HepG2 (cell line): Measurements from ENCODE around the gene MRPL36. TPM values are rescaled to one million over a fixed set of nuclear protein-coding genes. Genes with fewer than 3 reads are reported as not detected.

Experiments
- ATAC-seq: fragments of 200-7000 bp; cut with Tn5 transposase; 3 replicates; pipeline ENCODE4 v1.9.1; 2020; ENCODE audit warnings: mild to moderate bottlenecking, moderate library complexity
- BruUV-seq: library from RNA; stranded (reverse); fragments of 400-500 nt; replicated peaks from 2 replicates; lab custom pipeline; 2021; lab: Mats Ljungman, UMichigan
- CTCF ChIA-PET: fragments of 300-600 bp; formaldehyde crosslinking; extraction: SDS; loops from one replicate; lab custom pipeline; 2021; ENCODE audit warnings: low total read pairs, inconsistent platforms, low intra/inter-chr PET ratio; lab: Yijun Ruan, JAX
- POLR2A ChIA-PET: fragments of 350-600 bp; sonication (Branson Sonifier 250); formaldehyde crosslinking; loops from one replicate; lab custom pipeline; 2020; ENCODE audit warnings: antibody characterized with exemption, inconsistent platforms; lab: Yijun Ruan, JAX
- DNase-seq: peaks from one replicate; pipeline ENCODE4 v3.0.0-alpha.2; 2015; ENCODE audit warnings: low spot score
- FAIRE-seq: peaks from 3 replicates; lab custom pipeline; 2011; peaks lifted over from hg19 to GRCh38; lab: Jason Lieb, UNC
- H2AFZ ChIP-seq: one replicate; pipeline ENCODE4 v1.6.1; 2011; ENCODE audit warnings: low read length, inconsistent platforms
- H3K27ac ChIP-seq: fragments of 300-600 bp; 3 replicates; pipeline ENCODE4 v1.8.0; 2011; ENCODE audit warnings: mixed run types, mild to moderate bottlenecking, mixed read lengths, low read length, inconsistent platforms; ENCODE audit not compliant: insufficient read depth; ENCODE audit errors: extremely low read length
- H3K27me3 ChIP-seq, 2 experiments: fragments of 200-600 bp in 1 of 2; 2 replicates in 1 of 2; 3 replicates in 1 of 2; pipeline versions ENCODE4 v1.6.0 to v1.8.0; 2011; ENCODE audit warnings: low read length in 2 of 2, mild to moderate bottlenecking in 2 of 2, moderate library complexity in 2 of 2, inconsistent platforms in 1 of 2; ENCODE audit not compliant: insufficient read depth in 2 of 2, control insufficient read depth in 1 of 2
- H3K36me3 ChIP-seq, 2 experiments: fragments of 200-600 bp in 1 of 2; replicated peaks in 1 of 2; 2 replicates in 1 of 2; 3 replicates in 1 of 2; pipeline versions ENCODE4 v1.5.1 to v1.8.0; 2011; ENCODE audit warnings: low read length in 2 of 2, inconsistent platforms in 1 of 2; ENCODE audit not compliant: insufficient read depth in 2 of 2, control insufficient read depth in 1 of 2
- H3K4me1 ChIP-seq: 2 replicates; pipeline ENCODE4 v1.5.1; 2012; ENCODE audit warnings: low read length, inconsistent platforms; ENCODE audit not compliant: insufficient read depth
- H3K4me2 ChIP-seq: 2 replicates; pipeline ENCODE4 v1.6.0; 2011; ENCODE audit warnings: low read depth, low read length, inconsistent platforms
- H3K4me3 ChIP-seq, 3 experiments: fragments of 200-600 bp in 1 of 3; sonication (generic), shearing (Covaris generic) in 1 of 3; replicated peaks in 1 of 3; 2 replicates each; pipeline ENCODE4 v1.5.1; 2011 to 2016; ENCODE audit warnings: low read length in 3 of 3, inconsistent platforms in 2 of 3, low read depth in 2 of 3, mild to moderate bottlenecking in 2 of 3, control low read depth in 1 of 3, mixed read lengths in 1 of 3; ENCODE audit not compliant: insufficient read depth in 1 of 3
- H3K79me2 ChIP-seq: one replicate; pipeline ENCODE4 v1.6.1; 2011; ENCODE audit warnings: low read length, inconsistent platforms; ENCODE audit not compliant: insufficient read depth
- H3K9ac ChIP-seq: 2 replicates; pipeline ENCODE4 v1.6.0; 2011; ENCODE audit warnings: mild to moderate bottlenecking, low read depth, low read length, inconsistent platforms; ENCODE audit not compliant: insufficient read depth
- H3K9me3 ChIP-seq: 2 replicates; pipeline ENCODE4 v1.5.1; 2012; ENCODE audit warnings: mild to moderate bottlenecking, low read length
- H4K20me1 ChIP-seq: 2 replicates; pipeline ENCODE4 v1.6.0; 2011; ENCODE audit warnings: inconsistent platforms, mild to moderate bottlenecking, low read length, moderate library complexity; ENCODE audit not compliant: insufficient read depth
- ERF ChIP-seq: IDR thresholded peaks from 2 replicates; pipeline ENCODE4 v1.6.1; 2018; ENCODE audit warnings: missing biosample characterization, missing genetic modification reagents
- GATAD2A ChIP-seq: IDR thresholded peaks from 2 replicates; pipeline ENCODE4 v1.6.1; 2016
- HMGA1 ChIP-seq: sonication (generic); formaldehyde crosslinking; conservative IDR thresholded peaks from 2 replicates; pipeline ENCODE4 v1.4.0; 2020; ENCODE audit warnings: missing genetic modification reagents
- LCORL ChIP-seq, 2 experiments: fragments of 450-650 bp in 1 of 2; sonication (generic) in 1 of 2; formaldehyde crosslinking in 1 of 2; IDR thresholded peaks; 2 replicates each; pipeline versions ENCODE4 v1.5.0 to v1.6.1; 2017 to 2020; ENCODE audit warnings: antibody characterized with exemption in 1 of 2, missing genetic modification reagents in 1 of 2
- MAZ ChIP-seq, 2 experiments: sonication (generic) in 1 of 2; formaldehyde crosslinking in 1 of 2; IDR thresholded peaks; 2 replicates each; pipeline versions ENCODE4 v1.5.0 to v1.6.1; 2012 to 2020; ENCODE audit warnings: low read depth in 2 of 2, mild to moderate bottlenecking in 2 of 2, borderline replicate concordance in 1 of 2, improper control_type of control experiment in 1 of 2, low read length in 1 of 2, missing genetic modification reagents in 1 of 2, moderate library complexity in 1 of 2
- MIXL1 ChIP-seq: IDR thresholded peaks from 2 replicates; pipeline ENCODE4 v1.6.1; 2016
- MLLT10 ChIP-seq: sonication (generic); formaldehyde crosslinking; IDR thresholded peaks from 2 replicates; pipeline ENCODE4 v1.4.0; 2020; ENCODE audit warnings: missing genetic modification reagents
- SNAPC5 ChIP-seq: sonication (generic); formaldehyde crosslinking; IDR thresholded peaks from 2 replicates; pipeline ENCODE4 v1.8.1; 2023; ENCODE audit warnings: mild to moderate bottlenecking, missing genetic modification reagents, borderline replicate concordance
- YEATS4 ChIP-seq: sonication (generic); formaldehyde crosslinking; IDR thresholded peaks from 2 replicates; pipeline ENCODE4 v1.4.0; 2020; ENCODE audit warnings: missing genetic modification reagents, borderline replicate concordance
- ZBTB10 ChIP-seq: sonication (generic); formaldehyde crosslinking; IDR thresholded peaks from 2 replicates; pipeline ENCODE4 v1.4.0; 2020; ENCODE audit warnings: missing genetic modification reagents, borderline replicate concordance
- ZNF160 ChIP-seq: sonication (generic); formaldehyde crosslinking; IDR thresholded peaks from 2 replicates; pipeline ENCODE4 v1.8.0; 2022; ENCODE audit warnings: mild to moderate bottlenecking, inconsistent platforms, missing genetic modification reagents
- ZNF230 ChIP-seq: sonication (generic); formaldehyde crosslinking; IDR thresholded peaks from 2 replicates; pipeline ENCODE4 v1.4.0; 2020; ENCODE audit warnings: mild to moderate bottlenecking, missing genetic modification reagents
- ZNF598 ChIP-seq: sonication (generic); formaldehyde crosslinking; IDR thresholded peaks from 2 replicates; pipeline ENCODE4 v1.5.1; 2020; ENCODE audit warnings: mild to moderate bottlenecking, missing genetic modification reagents, borderline replicate concordance
- ZNF737 ChIP-seq: sonication (generic); formaldehyde crosslinking; IDR thresholded peaks from 2 replicates; pipeline ENCODE4 v1.5.0; 2020; ENCODE audit warnings: missing genetic modification reagents, mild to moderate bottlenecking, borderline replicate concordance
- WGBS: methylation state at CpG from one replicate; pipeline ENCODE4 v1.1.6; 2017; ENCODE audit warnings: low lambda C conversion rate; 5-methylcytosine and 5-hydroxymethylcytosine counted together
- in situ Hi-C: cut with HindIII; loops from 2 replicates; pipeline ENCODE4 v1.10.0; 2017; ENCODE audit warnings: low pct_unique_long_range_greater_than_20kb; ENCODE audit not compliant: extremely low pct_ligation_motif_present
- intact Hi-C: fragments of 100-400 bp; cut with micrococcal nuclease; formaldehyde crosslinking; loops from one replicate; pipeline ENCODE4 v1.10.0; 2022; ENCODE audit not compliant: unreplicated experiment
- polyA plus RNA-seq, 8 experiments: library from polyadenylated mRNA; depleted of rRNA in 3 of 8; stranded (reverse) in 7 of 8; unstranded in 1 of 8; fragments of >200 nt; fragmentation: Illumina TruSeq in 4 of 8; extraction: Trizol in 4 of 8; gene quantifications; 2 replicates each; pipeline versions ENCODE4 v1.2.1 to v1.2.3, GENCODE V29; 2011 to 2016; ENCODE audit warnings: low read depth in 4 of 8, missing spikeins in 1 of 8, mixed read lengths in 1 of 8; ENCODE audit not compliant: insufficient read depth in 1 of 8
- total RNA-seq, 5 experiments: library from RNA; depleted of rRNA; stranded (reverse); fragments of >200 nt; fragmentation: Illumina TruSeq; extraction: Trizol; gene quantifications; 2 replicates each; pipeline ENCODE4 v1.2.3, GENCODE V29; 2016; ENCODE audit warnings: low read depth in 1 of 5
- TF ChIP-seq, protein P1 (sequence below): sonication (generic); formaldehyde crosslinking; IDR thresholded peaks from 2 replicates; pipeline ENCODE4 v1.5.0; 2020; ENCODE audit warnings: mild to moderate bottlenecking, missing genetic modification reagents
- TF ChIP-seq, protein P2 (sequence below): sonication (generic); formaldehyde crosslinking; IDR thresholded peaks from 2 replicates; pipeline ENCODE4 v1.5.0; 2020; ENCODE audit warnings: mild to moderate bottlenecking, missing genetic modification reagents, moderate library complexity

Gene MRPL36
- total and polyA plus RNA-seq, 2 of the 13 experiments (the other 11 are each of a cell fraction or from before 2014, with no cell fraction given) = 71.3 to 113 TPM

DNA sequence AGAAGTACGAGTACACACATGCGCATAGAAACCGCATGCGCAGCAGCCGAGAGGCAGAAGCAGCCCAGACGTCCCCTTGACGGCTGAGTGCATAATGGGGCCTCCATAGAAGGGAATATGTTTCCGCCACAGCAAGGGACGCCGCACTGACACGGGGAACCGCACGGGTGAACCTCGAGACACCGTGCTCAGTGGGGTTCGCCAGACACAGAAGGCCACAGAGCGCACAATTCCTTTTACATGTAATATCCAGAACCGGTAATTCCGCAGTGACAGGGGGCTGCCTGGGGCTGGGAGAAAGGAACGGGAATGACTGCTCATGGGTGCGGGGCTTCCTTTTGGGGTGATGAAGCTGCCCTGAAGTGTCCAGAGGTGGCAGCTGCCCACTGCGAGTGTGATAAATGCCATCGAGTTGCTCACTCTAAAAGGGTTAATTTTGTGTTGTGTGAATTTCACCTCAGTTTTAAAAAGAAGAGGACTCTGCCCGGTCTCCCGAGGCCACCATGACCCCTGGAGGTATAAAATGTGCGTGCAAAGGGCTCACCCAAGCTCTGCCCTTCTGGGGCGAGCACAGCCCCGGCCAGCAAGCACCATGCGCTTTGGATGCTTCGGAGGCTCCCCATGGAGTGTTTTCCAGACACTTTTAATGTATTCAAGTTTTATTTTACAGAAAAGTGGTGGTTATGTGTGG lies 29.7 kb downstream of the MRPL36 start:
- in situ Hi-C loops = loop anchor here (10.0 kb wide), 1 partner anchor 245 kb away; no protein-coding TSS in a partner anchor
- H4K20me1 ChIP-seq = no peaks in the 10 kb centered on the region
- peaks cover 2 to 54% of the 10 kb centered on the region in 2 experiments for H3K27me3 ChIP-seq
- ATAC-seq (0 out of 3 replicates have a peak, but pooled peaks have one; percentile 32), DNase-seq (no peak), FAIRE-seq (no peak)
- no peak overlapping the region for H3K9ac ChIP-seq
- H3K36me3 ChIP-seq = no peaks in the 10 kb centered on the region
- no peak overlapping the region for H2AFZ ChIP-seq
- H3K9me3 ChIP-seq = no peaks in the 10 kb centered on the region
- H3K4me2 ChIP-seq = no peak overlapping the region
- H3K79me2 ChIP-seq = no peaks in the 10 kb centered on the region
- no peaks in the 10 kb centered on the region for H3K4me1 ChIP-seq
- H3K27ac ChIP-seq = no peak overlapping the region
- intact Hi-C loops = no loop called here
- H3K4me3 ChIP-seq = no peak overlapping the region
- 67% methylated on average over 29 of the region's 30 CpGs for WGBS
- POLR2A ChIA-PET = no interaction called here
- BruUV-seq = no TSS peak
- CTCF ChIA-PET = no interaction called here
- TF ChIP-seq, protein P1, sequence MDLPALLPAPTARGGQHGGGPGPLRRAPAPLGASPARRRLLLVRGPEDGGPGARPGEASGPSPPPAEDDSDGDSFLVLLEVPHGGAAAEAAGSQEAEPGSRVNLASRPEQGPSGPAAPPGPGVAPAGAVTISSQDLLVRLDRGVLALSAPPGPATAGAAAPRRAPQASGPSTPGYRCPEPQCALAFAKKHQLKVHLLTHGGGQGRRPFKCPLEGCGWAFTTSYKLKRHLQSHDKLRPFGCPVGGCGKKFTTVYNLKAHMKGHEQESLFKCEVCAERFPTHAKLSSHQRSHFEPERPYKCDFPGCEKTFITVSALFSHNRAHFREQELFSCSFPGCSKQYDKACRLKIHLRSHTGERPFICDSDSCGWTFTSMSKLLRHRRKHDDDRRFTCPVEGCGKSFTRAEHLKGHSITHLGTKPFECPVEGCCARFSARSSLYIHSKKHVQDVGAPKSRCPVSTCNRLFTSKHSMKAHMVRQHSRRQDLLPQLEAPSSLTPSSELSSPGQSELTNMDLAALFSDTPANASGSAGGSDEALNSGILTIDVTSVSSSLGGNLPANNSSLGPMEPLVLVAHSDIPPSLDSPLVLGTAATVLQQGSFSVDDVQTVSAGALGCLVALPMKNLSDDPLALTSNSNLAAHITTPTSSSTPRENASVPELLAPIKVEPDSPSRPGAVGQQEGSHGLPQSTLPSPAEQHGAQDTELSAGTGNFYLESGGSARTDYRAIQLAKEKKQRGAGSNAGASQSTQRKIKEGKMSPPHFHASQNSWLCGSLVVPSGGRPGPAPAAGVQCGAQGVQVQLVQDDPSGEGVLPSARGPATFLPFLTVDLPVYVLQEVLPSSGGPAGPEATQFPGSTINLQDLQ (CRISPR knock-in tag) = no peak
- TF ChIP-seq MLLT10 (CRISPR knock-in tag) = no peak
- no peak for TF ChIP-seq ZNF737 (CRISPR knock-in tag)
- no peak for TF ChIP-seq GATAD2A (CRISPR knock-in tag)
- TF ChIP-seq HMGA1 = no peak
- TF ChIP-seq YEATS4 (CRISPR knock-in tag) = no peak
- no peak for TF ChIP-seq ZNF230 (CRISPR knock-in tag)
- no peak for TF ChIP-seq MIXL1
- no peak for TF ChIP-seq SNAPC5 (CRISPR knock-in tag)
- no peak for TF ChIP-seq MAZ (IDR thresholded peaks at IDR 0.05; ENCODE audit: borderline replicate concordance, low read depth, low read length)
- no peak for TF ChIP-seq MAZ (CRISPR knock-in tag; IDR thresholded peaks at IDR 0.05; ENCODE audit: low read depth)
- TF ChIP-seq, protein P2, sequence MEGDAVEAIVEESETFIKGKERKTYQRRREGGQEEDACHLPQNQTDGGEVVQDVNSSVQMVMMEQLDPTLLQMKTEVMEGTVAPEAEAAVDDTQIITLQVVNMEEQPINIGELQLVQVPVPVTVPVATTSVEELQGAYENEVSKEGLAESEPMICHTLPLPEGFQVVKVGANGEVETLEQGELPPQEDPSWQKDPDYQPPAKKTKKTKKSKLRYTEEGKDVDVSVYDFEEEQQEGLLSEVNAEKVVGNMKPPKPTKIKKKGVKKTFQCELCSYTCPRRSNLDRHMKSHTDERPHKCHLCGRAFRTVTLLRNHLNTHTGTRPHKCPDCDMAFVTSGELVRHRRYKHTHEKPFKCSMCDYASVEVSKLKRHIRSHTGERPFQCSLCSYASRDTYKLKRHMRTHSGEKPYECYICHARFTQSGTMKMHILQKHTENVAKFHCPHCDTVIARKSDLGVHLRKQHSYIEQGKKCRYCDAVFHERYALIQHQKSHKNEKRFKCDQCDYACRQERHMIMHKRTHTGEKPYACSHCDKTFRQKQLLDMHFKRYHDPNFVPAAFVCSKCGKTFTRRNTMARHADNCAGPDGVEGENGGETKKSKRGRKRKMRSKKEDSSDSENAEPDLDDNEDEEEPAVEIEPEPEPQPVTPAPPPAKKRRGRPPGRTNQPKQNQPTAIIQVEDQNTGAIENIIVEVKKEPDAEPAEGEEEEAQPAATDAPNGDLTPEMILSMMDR (CRISPR knock-in tag) = no peak
- no peak for TF ChIP-seq LCORL (IDR thresholded peaks at IDR 0.05)
- TF ChIP-seq LCORL (CRISPR knock-in tag; IDR thresholded peaks at IDR 0.05) = no peak
- no peak for TF ChIP-seq ZBTB10 (CRISPR knock-in tag)
- no peak for TF ChIP-seq ZNF160
- no peak for TF ChIP-seq ERF (CRISPR knock-in tag)
- TF ChIP-seq ZNF598 (CRISPR knock-in tag) = no peak
